ENCODE results near the gene NEAT1. TPM values are rescaled to one million over a fixed set of nuclear protein-coding genes. Genes with fewer than 3 reads are reported as not detected.

NEAT1 gene
- total RNA-seq, 1 donor from 2014 or later: 43.4 TPM

DNA sequence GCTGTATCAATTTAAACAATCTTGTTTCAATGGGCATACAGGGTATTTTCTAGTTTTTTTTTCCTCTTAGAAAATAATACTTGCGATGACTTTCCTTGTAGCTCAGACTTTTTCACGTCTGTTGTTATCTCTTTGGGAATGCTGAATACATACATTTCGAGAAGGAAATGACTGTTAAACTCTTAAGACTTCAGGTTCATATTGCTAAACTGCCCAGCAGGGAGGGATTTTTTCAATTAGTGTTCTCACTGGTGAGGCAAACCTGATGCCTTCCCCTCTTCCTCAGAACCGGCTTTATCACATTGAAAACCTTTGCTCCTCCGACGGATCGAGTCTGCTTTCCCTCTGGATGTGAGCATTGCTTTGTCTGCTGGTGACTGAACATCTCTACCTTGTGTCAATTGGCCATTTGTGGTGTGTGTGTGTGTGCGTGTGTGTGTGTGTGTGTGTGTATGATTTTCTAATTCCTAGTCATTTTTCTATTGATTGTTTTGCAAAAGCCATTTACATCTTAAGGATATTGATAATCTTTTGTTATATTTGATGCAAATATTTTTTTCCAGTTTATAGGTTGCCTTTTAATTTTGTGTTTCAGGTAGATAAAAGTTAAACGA, 6.6 kb downstream of the NEAT1 start:
- no peak overlapping the region for H3K27ac Mint-ChIP-seq (ENCODE audit: unreplicated experiment)
- TF ChIP-seq, protein P1, sequence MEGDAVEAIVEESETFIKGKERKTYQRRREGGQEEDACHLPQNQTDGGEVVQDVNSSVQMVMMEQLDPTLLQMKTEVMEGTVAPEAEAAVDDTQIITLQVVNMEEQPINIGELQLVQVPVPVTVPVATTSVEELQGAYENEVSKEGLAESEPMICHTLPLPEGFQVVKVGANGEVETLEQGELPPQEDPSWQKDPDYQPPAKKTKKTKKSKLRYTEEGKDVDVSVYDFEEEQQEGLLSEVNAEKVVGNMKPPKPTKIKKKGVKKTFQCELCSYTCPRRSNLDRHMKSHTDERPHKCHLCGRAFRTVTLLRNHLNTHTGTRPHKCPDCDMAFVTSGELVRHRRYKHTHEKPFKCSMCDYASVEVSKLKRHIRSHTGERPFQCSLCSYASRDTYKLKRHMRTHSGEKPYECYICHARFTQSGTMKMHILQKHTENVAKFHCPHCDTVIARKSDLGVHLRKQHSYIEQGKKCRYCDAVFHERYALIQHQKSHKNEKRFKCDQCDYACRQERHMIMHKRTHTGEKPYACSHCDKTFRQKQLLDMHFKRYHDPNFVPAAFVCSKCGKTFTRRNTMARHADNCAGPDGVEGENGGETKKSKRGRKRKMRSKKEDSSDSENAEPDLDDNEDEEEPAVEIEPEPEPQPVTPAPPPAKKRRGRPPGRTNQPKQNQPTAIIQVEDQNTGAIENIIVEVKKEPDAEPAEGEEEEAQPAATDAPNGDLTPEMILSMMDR (IDR thresholded peaks at IDR 0.05; ENCODE audit: unreplicated experiment): no peak
- no peaks in the 10 kb centered on the region for H3K36me3 Mint-ChIP-seq (ENCODE audit: low read depth, unreplicated experiment)
- H3K4me1 Mint-ChIP-seq (ENCODE audit: unreplicated experiment): peaks cover 50% of the 10 kb centered on the region
- no peaks in the 10 kb centered on the region for H3K9me3 Mint-ChIP-seq (ENCODE audit: unreplicated experiment)
- no peak for DNase-seq (ENCODE audit: low spot score)
- H3K27me3 Mint-ChIP-seq (ENCODE audit: unreplicated experiment): peaks cover 6% of the 10 kb centered on the region
- no peak overlapping the region for H3K4me3 Mint-ChIP-seq (ENCODE audit: unreplicated experiment)

DNA sequence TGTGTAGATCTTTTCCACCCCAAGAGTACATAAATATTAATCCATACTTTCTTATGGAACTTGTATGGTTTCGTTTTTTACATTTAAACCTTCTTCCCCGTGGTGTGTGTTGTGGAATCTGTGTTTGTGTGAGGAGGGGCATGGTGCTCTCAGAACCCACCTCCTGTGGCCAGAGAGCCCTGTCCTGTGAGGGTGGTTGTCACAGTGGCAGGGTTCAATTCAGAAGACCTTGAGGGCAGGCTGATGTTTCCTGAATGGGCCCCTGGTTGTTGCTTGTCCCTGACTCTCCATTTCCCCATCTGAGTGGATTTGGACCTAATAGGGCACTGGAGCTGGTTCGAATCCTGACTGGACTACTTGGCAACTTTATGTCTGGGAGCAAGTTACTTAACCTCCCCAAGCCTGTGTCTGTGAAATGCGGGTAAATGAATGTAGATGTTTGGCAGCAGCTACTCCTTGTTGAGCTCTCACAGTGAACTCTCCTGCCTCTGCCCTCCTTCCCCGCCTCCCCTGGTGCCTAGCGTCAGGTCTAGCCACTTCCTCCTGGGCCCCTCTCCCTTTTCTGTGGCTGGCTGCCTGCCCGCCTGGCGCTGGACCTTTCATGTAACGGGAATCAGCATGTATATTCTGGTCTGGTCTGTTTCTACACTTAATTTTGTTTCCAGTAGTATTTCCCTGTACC, 7.3 kb downstream of the NEAT1 start:
- H3K9me3 Mint-ChIP-seq (ENCODE audit: unreplicated experiment): no peaks in the 10 kb centered on the region
- TF ChIP-seq, protein P1 (IDR thresholded peaks at IDR 0.05; ENCODE audit: unreplicated experiment): no peak

DNA sequence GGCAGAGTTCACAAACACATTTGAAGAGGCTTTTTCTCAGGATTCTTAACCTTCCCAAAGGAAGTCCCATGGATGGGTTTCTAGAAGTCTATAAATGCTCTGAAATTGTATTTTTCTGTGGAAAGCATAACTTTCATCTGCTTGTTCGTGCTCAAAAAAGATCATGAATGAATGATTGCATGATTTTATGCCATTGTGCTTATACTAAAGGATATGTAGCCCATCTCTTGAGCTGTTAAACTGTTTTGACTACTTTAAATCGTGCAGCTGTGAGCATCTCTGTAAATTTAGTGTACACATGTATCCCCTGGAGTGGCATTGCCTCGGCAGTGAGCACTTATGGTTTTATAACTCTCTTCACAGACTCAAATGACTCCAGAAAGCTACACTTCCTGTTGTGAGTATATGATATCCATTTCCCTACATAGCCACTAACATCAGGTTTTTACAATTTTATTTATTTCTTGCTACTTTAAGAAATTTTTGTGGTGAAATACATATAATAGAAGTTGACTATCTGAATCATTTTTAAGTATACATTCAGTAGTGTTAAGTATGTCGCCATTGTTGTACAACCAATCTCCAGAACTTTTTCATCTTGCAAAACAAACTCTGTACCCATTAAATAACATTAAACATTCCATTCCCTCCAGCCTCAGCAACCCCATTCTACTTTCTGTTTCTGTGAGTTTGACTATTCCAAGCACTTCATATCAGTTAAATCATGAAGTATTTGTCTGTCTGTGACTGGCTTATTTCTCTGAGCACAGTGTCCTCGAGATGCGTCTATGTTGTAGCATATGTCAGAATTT, 8.0 kb downstream of the NEAT1 start:
- H3K27ac Mint-ChIP-seq (ENCODE audit: unreplicated experiment): no peak overlapping the region
- peaks cover 1% of the 10 kb centered on the region for H3K27me3 Mint-ChIP-seq (ENCODE audit: unreplicated experiment)
- no peaks in the 10 kb centered on the region for H3K9me3 Mint-ChIP-seq (ENCODE audit: unreplicated experiment)
- TF ChIP-seq, protein P1 (IDR thresholded peaks at IDR 0.05; ENCODE audit: unreplicated experiment): no peak
- H3K4me1 Mint-ChIP-seq (ENCODE audit: unreplicated experiment): peaks cover 36% of the 10 kb centered on the region
- DNase-seq (ENCODE audit: low spot score): no peak
- H3K36me3 Mint-ChIP-seq (ENCODE audit: low read depth, unreplicated experiment): peaks cover 14% of the 10 kb centered on the region
- no peak overlapping the region for H3K4me3 Mint-ChIP-seq (ENCODE audit: unreplicated experiment)

More for the DNA sequence above, 7.3 kb downstream of the NEAT1 start:
- Mint-ChIP-seq H3K27me3 (ENCODE audit: unreplicated experiment) (peaks cover under 1% of the 10 kb centered on the region), H3K27ac (ENCODE audit: unreplicated experiment) (no peak overlapping the region), H3K36me3 (ENCODE audit: low read depth, unreplicated experiment) (peaks cover 6% of the 10 kb centered on the region), H3K4me1 (ENCODE audit: unreplicated experiment) (peaks cover 43% of the 10 kb centered on the region), H3K4me3 (ENCODE audit: unreplicated experiment) (no peak overlapping the region)
- DNase-seq (ENCODE audit: low spot score): no peak

GRCh38 chr11:65431451-65432099, 9.0 kb downstream of the NEAT1 start:
- Mint-ChIP-seq H3K4me1 (ENCODE audit: unreplicated experiment) (peaks cover 27% of the 10 kb centered on the region), H3K9me3 (ENCODE audit: unreplicated experiment) (no peaks in the 10 kb centered on the region), H3K27me3 (ENCODE audit: unreplicated experiment) (peaks cover 1% of the 10 kb centered on the region), H3K36me3 (ENCODE audit: low read depth, unreplicated experiment) (peaks cover 19% of the 10 kb centered on the region), H3K4me3 (ENCODE audit: unreplicated experiment) (no peak overlapping the region), H3K27ac (ENCODE audit: unreplicated experiment) (no peak overlapping the region)
- TF ChIP-seq, protein P1 (IDR thresholded peaks at IDR 0.05; ENCODE audit: unreplicated experiment): no peak
- no peak for DNase-seq (ENCODE audit: low spot score)

All from endothelial cell (in vitro differentiated cells).